Rectal smooth muscle tissue (tissue), 1 donor: ENCODE measurements around the gene PBX1.
A peak's percentile ranks its signal among the peaks of the same experiment; 100 is the strongest.

Experiments
- H3K27ac ChIP-seq: one replicate; pipeline ENCODE4 v1.7.0; 2013; ENCODE audit warnings: low read depth, low read length, inconsistent platforms
- H3K27me3 ChIP-seq: one replicate; pipeline ENCODE4 v1.7.0; 2013; ENCODE audit warnings: low read length; ENCODE audit not compliant: control insufficient read depth, insufficient read depth
- H3K36me3 ChIP-seq: one replicate; pipeline ENCODE4 v1.7.0; 2013; ENCODE audit warnings: low read length; ENCODE audit not compliant: control insufficient read depth, insufficient read depth
- H3K4me1 ChIP-seq: one replicate; pipeline ENCODE4 v1.7.0; 2013; ENCODE audit warnings: low read length; ENCODE audit not compliant: control insufficient read depth, insufficient read depth
- H3K4me3 ChIP-seq: one replicate; pipeline ENCODE4 v1.7.0; 2013; ENCODE audit warnings: low read length
- H3K9ac ChIP-seq: one replicate; pipeline ENCODE4 v1.7.0; 2013; ENCODE audit warnings: low read length

Gene PBX1

GRCh38 chr1:164743976-164744375 is 185.0 kb downstream of the PBX1 start:
- Histone ChIP-seq H3K4me1 (peaks cover 15% of the 10 kb centered on the region), H3K4me3 (no peak overlapping the region), H3K36me3 (no peaks in the 10 kb centered on the region), H3K9ac (no peak overlapping the region), H3K27me3 (no peaks in the 10 kb centered on the region), H3K27ac (no peak overlapping the region)

GRCh38 chr1:164745736-164746135 is 186.8 kb downstream of the PBX1 start:
- Histone ChIP-seq H3K9ac (no peak overlapping the region), H3K27me3 (no peaks in the 10 kb centered on the region), H3K4me1 (peaks cover 15% of the 10 kb centered on the region), H3K36me3 (no peaks in the 10 kb centered on the region), H3K4me3 (no peak overlapping the region), H3K27ac (no peak overlapping the region)

GRCh38 chr1:164746632-164747031 is 187.6 kb downstream of the PBX1 start:
- no peak overlapping the region for H3K4me3 ChIP-seq
- H3K36me3 ChIP-seq: no peaks in the 10 kb centered on the region
- no peak overlapping the region for H3K27ac ChIP-seq
- no peak overlapping the region for H3K9ac ChIP-seq
- H3K27me3 ChIP-seq: no peaks in the 10 kb centered on the region
- H3K4me1 ChIP-seq: peaks cover 15% of the 10 kb centered on the region

- Histone ChIP-seq H3K4me1 (peaks cover 23% of the 10 kb centered on the region), H3K27ac (peak overlapping the region; percentile 50), H3K4me3 (no peak overlapping the region), H3K9ac (no peak overlapping the region), H3K36me3 (no peaks in the 10 kb centered on the region), H3K27me3 (no peaks in the 10 kb centered on the region)
Observed at GRCh38 chr1:164748253-164748899, 189.4 kb downstream of the PBX1 start.

- no peak overlapping the region for H3K4me3 ChIP-seq
- H3K4me1 ChIP-seq: peaks cover 24% of the 10 kb centered on the region
- H3K27me3 ChIP-seq: no peaks in the 10 kb centered on the region
- no peak overlapping the region for H3K9ac ChIP-seq
- peak overlapping the region; percentile 67 for H3K27ac ChIP-seq
- H3K36me3 ChIP-seq: no peaks in the 10 kb centered on the region
Observed at GRCh38 chr1:164753521-164754077, 194.6 kb downstream of the PBX1 start.

GRCh38 chr1:164754088-164754600 is 195.2 kb downstream of the PBX1 start:
- Histone ChIP-seq H3K27ac (peak overlapping the region; percentile 67), H3K9ac (no peak overlapping the region), H3K27me3 (no peaks in the 10 kb centered on the region), H3K36me3 (no peaks in the 10 kb centered on the region), H3K4me1 (peaks cover 21% of the 10 kb centered on the region), H3K4me3 (peak overlapping the region; percentile 45)

GRCh38 chr1:164755690-164756089 is 196.7 kb downstream of the PBX1 start:
- no peak overlapping the region for H3K27ac ChIP-seq
- H3K27me3 ChIP-seq: no peaks in the 10 kb centered on the region
- H3K4me1 ChIP-seq: peaks cover 21% of the 10 kb centered on the region
- no peak overlapping the region for H3K4me3 ChIP-seq
- H3K9ac ChIP-seq: no peak overlapping the region
- no peaks in the 10 kb centered on the region for H3K36me3 ChIP-seq

- Histone ChIP-seq H3K36me3 (no peaks in the 10 kb centered on the region), H3K4me1 (peaks cover 21% of the 10 kb centered on the region), H3K27ac (no peak overlapping the region), H3K9ac (no peak overlapping the region), H3K4me3 (no peak overlapping the region), H3K27me3 (no peaks in the 10 kb centered on the region)
Observed at GRCh38 chr1:164756741-164757140, 197.8 kb downstream of the PBX1 start.

GRCh38 chr1:164757625-164758024 is 198.6 kb downstream of the PBX1 start:
- Histone ChIP-seq H3K4me1 (peaks cover 19% of the 10 kb centered on the region), H3K4me3 (no peak overlapping the region), H3K9ac (no peak overlapping the region), H3K27me3 (no peaks in the 10 kb centered on the region), H3K36me3 (no peaks in the 10 kb centered on the region), H3K27ac (no peak overlapping the region)

- no peak overlapping the region for H3K4me3 ChIP-seq
- no peaks in the 10 kb centered on the region for H3K36me3 ChIP-seq
- no peak overlapping the region for H3K9ac ChIP-seq
- no peaks in the 10 kb centered on the region for H3K27me3 ChIP-seq
- H3K4me1 ChIP-seq: peaks cover 8% of the 10 kb centered on the region
- H3K27ac ChIP-seq: no peak overlapping the region
Observed at GRCh38 chr1:164759144-164759920, 200.3 kb downstream of the PBX1 start.

- no peak overlapping the region for H3K27ac ChIP-seq
- H3K27me3 ChIP-seq: no peaks in the 10 kb centered on the region
- H3K9ac ChIP-seq: no peak overlapping the region
- H3K4me3 ChIP-seq: no peak overlapping the region
- H3K4me1 ChIP-seq: peaks cover 2% of the 10 kb centered on the region
- no peaks in the 10 kb centered on the region for H3K36me3 ChIP-seq
Observed at GRCh38 chr1:164759979-164760469, 201.0 kb downstream of the PBX1 start.

GRCh38 chr1:164760569-164760968 is 201.6 kb downstream of the PBX1 start:
- Histone ChIP-seq H3K27me3 (no peaks in the 10 kb centered on the region), H3K27ac (no peak overlapping the region), H3K36me3 (no peaks in the 10 kb centered on the region), H3K9ac (no peak overlapping the region), H3K4me3 (no peak overlapping the region), H3K4me1 (no peaks in the 10 kb centered on the region)
